MM.1S (cell line): ENCODE measurements around the gene SCO2.

Source experiments
- DNase-seq: peaks from one replicate; pipeline ENCODE4 v3.0.0-alpha.2; 2015
- H2AFZ ChIP-seq: fragments of 300-600 bp; sonication (generic); 2 replicates; pipeline ENCODE4 v1.6.0; 2016; ENCODE audit warnings: antibody characterized with exemption, low read length
- H3F3A ChIP-seq: fragments of 300-600 bp; sonication (generic); 2 replicates; pipeline ENCODE4 v1.6.1; 2016; ENCODE audit warnings: mild to moderate bottlenecking, antibody characterized with exemption, low read length, moderate library complexity, mixed read lengths; ENCODE audit not compliant: insufficient read depth
- H3K27ac ChIP-seq: fragments of 300-600 bp; sonication (generic); 2 replicates; pipeline ENCODE4 v1.5.1; 2016; ENCODE audit warnings: mild to moderate bottlenecking, low read length
- H3K27me3 ChIP-seq: fragments of 300-600 bp; sonication (generic); replicated peaks from 2 replicates; pipeline ENCODE4 v1.6.0; 2016; ENCODE audit warnings: low read length; ENCODE audit not compliant: insufficient read depth
- H3K36me3 ChIP-seq: fragments of 300-600 bp; sonication (generic); replicated peaks from 2 replicates; pipeline ENCODE4 v1.6.1; 2016; ENCODE audit warnings: mild to moderate bottlenecking, low read length, mixed read lengths; ENCODE audit not compliant: insufficient read depth
- H3K4me1 ChIP-seq: fragments of 300-600 bp; sonication (generic); 2 replicates; pipeline ENCODE4 v1.6.1; 2016; ENCODE audit warnings: low read length, mixed read lengths
- H3K4me2 ChIP-seq: fragments of 300-600 bp; sonication (generic); 2 replicates; pipeline ENCODE4 v1.6.0; 2016; ENCODE audit warnings: low read depth, low read length
- H3K4me3 ChIP-seq: fragments of 300-600 bp; sonication (generic); 2 replicates; pipeline ENCODE4 v1.5.1; 2016; ENCODE audit warnings: low read length, mixed read lengths
- H3K79me2 ChIP-seq: fragments of 300-600 bp; sonication (generic); 2 replicates; pipeline ENCODE4 v1.6.1; 2016; ENCODE audit warnings: mixed run types, low read length, mixed read lengths
- H3K9ac ChIP-seq: fragments of 300-600 bp; sonication (generic); 2 replicates; pipeline ENCODE4 v1.6.1; 2016; ENCODE audit warnings: low read length, mixed read lengths
- H3K9me2 ChIP-seq: fragments of 300-600 bp; sonication (generic); replicated peaks from 2 replicates; pipeline ENCODE4 v1.6.1; 2016; ENCODE audit warnings: mild to moderate bottlenecking, low read length, mixed read lengths; ENCODE audit not compliant: insufficient read depth
- H3K9me3 ChIP-seq: fragments of 300-600 bp; sonication (generic); replicated peaks from 2 replicates; pipeline ENCODE4 v1.6.1; 2016; ENCODE audit warnings: mild to moderate bottlenecking, low read length, mixed read lengths; ENCODE audit not compliant: insufficient read depth
- H4K20me1 ChIP-seq: fragments of 300-600 bp; sonication (generic); 2 replicates; pipeline ENCODE4 v1.6.1; 2016; ENCODE audit warnings: mild to moderate bottlenecking, low read length, moderate library complexity, mixed read lengths; ENCODE audit not compliant: insufficient read depth
- EZH2 ChIP-seq: fragments of 300-600 bp; sonication (generic); optimal IDR thresholded peaks from 2 replicates; pipeline ENCODE3; 2017; ENCODE audit warnings: low read depth, mild to moderate bottlenecking, antibody characterized with exemption, low read length, mixed read lengths
- EZH2phosphoT487 ChIP-seq: fragments of 300-600 bp; sonication (generic); IDR thresholded peaks from 2 replicates; pipeline ENCODE4 v1.6.1; 2018; ENCODE audit warnings: antibody characterized with exemption, low read length
- TF ChIP-seq, protein P1 (sequence below): fragments of 300-600 bp; sonication (generic); IDR thresholded peaks from 2 replicates; pipeline ENCODE4 v1.5.1; 2016; ENCODE audit warnings: antibody characterized with exemption, low read length, mixed read lengths

The SCO2 gene

DNA sequence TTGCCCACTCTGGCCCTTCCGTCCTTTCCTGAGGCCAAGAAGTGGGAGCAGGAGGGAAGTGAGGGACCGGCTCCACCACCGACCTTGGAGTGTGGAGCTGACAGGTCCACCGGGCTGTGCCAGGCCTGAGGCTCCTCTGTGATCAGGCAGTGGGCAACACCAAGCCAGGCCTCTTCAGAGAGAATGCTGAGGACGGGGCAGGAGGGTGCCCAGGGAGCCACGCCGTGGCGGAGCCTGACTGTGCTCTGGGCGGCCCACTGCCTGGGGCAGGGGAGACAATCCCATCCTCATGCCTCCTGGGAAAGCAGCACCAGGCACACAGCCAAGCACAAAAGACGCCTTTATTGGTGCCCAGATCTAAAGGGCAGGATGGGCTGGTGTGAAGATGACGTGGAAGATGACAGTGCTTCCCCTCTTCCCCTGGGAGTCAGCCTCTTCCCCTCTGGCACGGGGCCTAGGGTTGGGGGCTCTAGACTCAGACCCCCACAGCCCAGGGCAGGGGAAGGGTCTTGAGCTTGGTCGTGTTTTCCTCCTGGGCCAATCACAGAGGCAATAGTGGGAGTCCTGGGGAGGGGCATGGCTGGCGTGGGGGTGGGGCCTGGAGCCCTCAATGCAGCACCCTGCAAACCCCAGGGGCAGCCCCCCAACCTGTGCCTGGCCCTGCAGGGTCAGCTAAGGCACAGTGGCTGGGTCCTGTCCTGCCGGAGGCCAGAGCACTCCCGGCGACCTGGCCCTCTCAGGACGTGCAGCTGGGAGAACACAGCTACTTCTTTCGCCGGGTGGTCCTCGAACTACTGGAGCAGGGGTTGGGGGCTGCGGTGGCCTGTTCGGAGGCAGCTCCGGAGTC is 22.5 kb downstream of the SCO2 start:
- H3K27ac ChIP-seq, result no peak overlapping the region
- no peaks in the 10 kb centered on the region for H3K9me3 ChIP-seq
- no peaks in the 10 kb centered on the region for H3K4me1 ChIP-seq
- H2AFZ ChIP-seq, result no peak overlapping the region
- H3F3A ChIP-seq, result peaks cover 8% of the 10 kb centered on the region; the same call in 1 of the 2 replicates
- no peaks in the 10 kb centered on the region for H3K36me3 ChIP-seq
- no peak overlapping the region for H3K4me2 ChIP-seq
- TF ChIP-seq, protein P1, sequence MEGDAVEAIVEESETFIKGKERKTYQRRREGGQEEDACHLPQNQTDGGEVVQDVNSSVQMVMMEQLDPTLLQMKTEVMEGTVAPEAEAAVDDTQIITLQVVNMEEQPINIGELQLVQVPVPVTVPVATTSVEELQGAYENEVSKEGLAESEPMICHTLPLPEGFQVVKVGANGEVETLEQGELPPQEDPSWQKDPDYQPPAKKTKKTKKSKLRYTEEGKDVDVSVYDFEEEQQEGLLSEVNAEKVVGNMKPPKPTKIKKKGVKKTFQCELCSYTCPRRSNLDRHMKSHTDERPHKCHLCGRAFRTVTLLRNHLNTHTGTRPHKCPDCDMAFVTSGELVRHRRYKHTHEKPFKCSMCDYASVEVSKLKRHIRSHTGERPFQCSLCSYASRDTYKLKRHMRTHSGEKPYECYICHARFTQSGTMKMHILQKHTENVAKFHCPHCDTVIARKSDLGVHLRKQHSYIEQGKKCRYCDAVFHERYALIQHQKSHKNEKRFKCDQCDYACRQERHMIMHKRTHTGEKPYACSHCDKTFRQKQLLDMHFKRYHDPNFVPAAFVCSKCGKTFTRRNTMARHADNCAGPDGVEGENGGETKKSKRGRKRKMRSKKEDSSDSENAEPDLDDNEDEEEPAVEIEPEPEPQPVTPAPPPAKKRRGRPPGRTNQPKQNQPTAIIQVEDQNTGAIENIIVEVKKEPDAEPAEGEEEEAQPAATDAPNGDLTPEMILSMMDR, result no peak
- TF ChIP-seq EZH2, result no peak
- TF ChIP-seq EZH2phosphoT487, result no peak
- H3K27me3 ChIP-seq, result no peaks in the 10 kb centered on the region
- no peak for DNase-seq
- no peaks in the 10 kb centered on the region for H4K20me1 ChIP-seq
- H3K4me3 ChIP-seq, result no peak overlapping the region
- peaks cover 29% of the 10 kb centered on the region for H3K79me2 ChIP-seq
- H3K9me2 ChIP-seq, result no peaks in the 10 kb centered on the region
- H3K9ac ChIP-seq, result no peak overlapping the region

DNA sequence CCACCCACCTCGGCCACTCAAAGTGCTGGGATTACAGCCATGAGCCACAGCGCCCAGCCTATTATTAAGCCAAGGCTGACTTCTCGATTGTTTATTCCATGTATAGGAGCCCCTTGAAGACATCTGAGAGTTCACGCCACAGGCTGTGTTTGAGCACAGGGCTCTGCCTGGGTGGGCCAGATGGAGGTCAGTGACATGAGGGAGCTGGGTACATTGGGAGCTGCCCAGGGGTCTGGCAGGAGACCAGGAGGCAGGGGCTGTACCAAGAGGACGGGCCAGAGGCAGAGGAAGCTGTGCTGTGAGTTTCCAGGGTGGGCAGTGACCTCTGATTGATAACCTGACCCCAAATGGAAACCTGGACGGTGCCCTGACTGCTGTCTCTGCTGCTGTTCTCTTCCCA is 23.3 kb downstream of the SCO2 start:
- H2AFZ ChIP-seq, result no peak overlapping the region
- no peaks in the 10 kb centered on the region for H3K4me1 ChIP-seq
- no peaks in the 10 kb centered on the region for H3K36me3 ChIP-seq
- no peaks in the 10 kb centered on the region for H3K9me2 ChIP-seq
- H3F3A ChIP-seq, result peaks cover 9% of the 10 kb centered on the region; the same call in 1 of the 2 replicates
- no peaks in the 10 kb centered on the region for H3K9me3 ChIP-seq
- H4K20me1 ChIP-seq, result no peaks in the 10 kb centered on the region
- no peak for DNase-seq
- H3K4me3 ChIP-seq, result no peak overlapping the region
- H3K27ac ChIP-seq, result no peak overlapping the region
- no peaks in the 10 kb centered on the region for H3K27me3 ChIP-seq
- TF ChIP-seq EZH2 (no peak), EZH2phosphoT487 (no peak)
- TF ChIP-seq, protein P1, result no peak
- no peak overlapping the region for H3K4me2 ChIP-seq
- H3K9ac ChIP-seq, result no peak overlapping the region
- peaks cover 26% of the 10 kb centered on the region for H3K79me2 ChIP-seq

DNA sequence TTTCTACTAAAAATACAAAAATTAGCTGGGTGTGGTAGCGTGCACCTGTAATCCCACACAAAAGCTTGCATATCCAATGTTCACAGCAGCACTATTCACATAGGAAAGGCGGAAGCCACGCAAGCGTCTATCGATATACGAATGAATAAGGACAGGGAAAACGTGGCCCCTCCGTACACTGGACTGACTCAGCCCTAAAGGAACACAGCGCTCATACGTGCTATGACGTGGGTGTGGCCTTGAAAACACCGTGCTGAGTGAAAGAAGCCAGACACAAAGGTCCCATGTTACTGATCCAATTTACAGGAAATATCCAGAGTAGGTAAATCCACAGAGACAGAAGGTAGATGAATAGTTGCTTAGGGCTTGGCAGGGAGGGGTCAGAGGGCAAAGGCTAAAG is 24.9 kb downstream of the SCO2 start:
- no peaks in the 10 kb centered on the region for H3K4me1 ChIP-seq
- H3K27me3 ChIP-seq, result no peaks in the 10 kb centered on the region

More for the DNA sequence above, 24.9 kb downstream of the SCO2 start:
- no peak overlapping the region for H3K4me2 ChIP-seq
- H2AFZ ChIP-seq, result no peak overlapping the region
- H3K36me3 ChIP-seq, result no peaks in the 10 kb centered on the region
- no peak overlapping the region for H3K9ac ChIP-seq
- no peak overlapping the region for H3K27ac ChIP-seq
- H4K20me1 ChIP-seq, result no peaks in the 10 kb centered on the region
- TF ChIP-seq, protein P1, result no peak
- TF ChIP-seq EZH2 (no peak), EZH2phosphoT487 (no peak)
- no peaks in the 10 kb centered on the region for H3K9me2 ChIP-seq
- peaks cover 9% of the 10 kb centered on the region for H3K79me2 ChIP-seq
- H3F3A ChIP-seq, result peaks cover 9% of the 10 kb centered on the region; the same call in 1 of the 2 replicates
- DNase-seq, result no peak
- H3K4me3 ChIP-seq, result no peak overlapping the region
- no peaks in the 10 kb centered on the region for H3K9me3 ChIP-seq
